ENCODE data around the gene GPR176.

DNA sequence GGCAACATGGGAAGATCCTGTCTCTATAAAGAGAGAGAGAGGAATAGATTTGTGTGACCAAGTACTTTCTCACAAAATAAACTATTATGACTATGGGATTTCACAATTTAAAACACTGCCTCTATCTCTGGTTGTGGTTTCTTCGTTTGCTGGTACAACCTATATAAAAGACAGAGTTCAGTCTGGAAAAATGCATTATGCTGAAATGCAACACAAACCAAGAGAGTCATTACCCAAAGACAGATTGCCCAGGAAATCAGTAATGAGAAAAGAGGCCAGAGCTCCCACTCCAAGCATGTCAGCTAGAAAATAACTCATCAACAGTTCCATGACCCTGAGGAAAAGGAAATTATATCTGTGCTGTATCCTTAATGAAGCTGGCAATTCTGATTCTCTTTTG is 23.2 kb downstream of the GPR176 start:
- TF ChIP-seq, protein P1, sequence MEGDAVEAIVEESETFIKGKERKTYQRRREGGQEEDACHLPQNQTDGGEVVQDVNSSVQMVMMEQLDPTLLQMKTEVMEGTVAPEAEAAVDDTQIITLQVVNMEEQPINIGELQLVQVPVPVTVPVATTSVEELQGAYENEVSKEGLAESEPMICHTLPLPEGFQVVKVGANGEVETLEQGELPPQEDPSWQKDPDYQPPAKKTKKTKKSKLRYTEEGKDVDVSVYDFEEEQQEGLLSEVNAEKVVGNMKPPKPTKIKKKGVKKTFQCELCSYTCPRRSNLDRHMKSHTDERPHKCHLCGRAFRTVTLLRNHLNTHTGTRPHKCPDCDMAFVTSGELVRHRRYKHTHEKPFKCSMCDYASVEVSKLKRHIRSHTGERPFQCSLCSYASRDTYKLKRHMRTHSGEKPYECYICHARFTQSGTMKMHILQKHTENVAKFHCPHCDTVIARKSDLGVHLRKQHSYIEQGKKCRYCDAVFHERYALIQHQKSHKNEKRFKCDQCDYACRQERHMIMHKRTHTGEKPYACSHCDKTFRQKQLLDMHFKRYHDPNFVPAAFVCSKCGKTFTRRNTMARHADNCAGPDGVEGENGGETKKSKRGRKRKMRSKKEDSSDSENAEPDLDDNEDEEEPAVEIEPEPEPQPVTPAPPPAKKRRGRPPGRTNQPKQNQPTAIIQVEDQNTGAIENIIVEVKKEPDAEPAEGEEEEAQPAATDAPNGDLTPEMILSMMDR (IDR thresholded peaks at IDR 0.05) = no peak
- TF ChIP-seq POLR2A (IDR thresholded peaks at IDR 0.05) = no peak

Data from thyroid gland (tissue), 4 donors.